Caco-2 (cell line): ENCODE data around the gene TUBG1. TPM values are rescaled to one million over a fixed set of nuclear protein-coding genes. Genes with fewer than 3 reads are reported as not detected.

Experiments
- BruUV-seq: library from RNA; stranded (reverse); fragments of 400-500 nt; replicated peaks from 2 replicates; lab custom pipeline; 2021; lab: Mats Ljungman, UMichigan
- CTCF ChIA-PET: fragments of 300-600 bp; sonication (Branson Sonifier 250); formaldehyde crosslinking; loops from one replicate; lab custom pipeline; 2022; ENCODE audit warnings: antibody characterized with exemption; lab: Charles Lee
- POLR2A ChIA-PET: fragments of 300-600 bp; sonication (Branson Sonifier 250); formaldehyde crosslinking; loops from one replicate; lab custom pipeline; 2022; ENCODE audit warnings: antibody characterized with exemption; lab: Charles Lee
- DNase-seq, 2 experiments: peaks; one replicate each; pipeline versions ENCODE4 v3.0.0 to v3.0.0-alpha.2; 2020 to 2022
- H3K27me3 ChIP-seq: replicated peaks from 2 replicates; pipeline ENCODE4 v1.6.0; 2011; ENCODE audit warnings: low read length; ENCODE audit not compliant: control insufficient read depth, insufficient read depth
- H3K36me3 ChIP-seq: 2 replicates; pipeline ENCODE4 v1.5.1; 2011; ENCODE audit warnings: low read length; ENCODE audit not compliant: control insufficient read depth, insufficient read depth
- H3K4me1 ChIP-seq: fragments of 250-450 bp; sonication (Bioruptor Pico); 2 replicates; pipeline ENCODE4 v1.5.1; 2020; ENCODE audit warnings: mild to moderate bottlenecking
- H3K4me3 ChIP-seq: 2 replicates; pipeline ENCODE4 v1.5.1; 2011; ENCODE audit warnings: low read depth, mild to moderate bottlenecking, control low read depth, low read length
- H3K9me3 ChIP-seq: fragments of 250-450 bp; sonication (Bioruptor Pico); 2 replicates; pipeline ENCODE4 v1.5.1; 2020; ENCODE audit warnings: mild to moderate bottlenecking, moderate library complexity
- H3K27ac Mint-ChIP-seq: one replicate; pipeline ENCODE4 v1.8.0; 2022; ENCODE audit warnings: mixed read lengths; ENCODE audit not compliant: unreplicated experiment
- H3K27me3 Mint-ChIP-seq: one replicate; pipeline ENCODE4 v1.8.0; 2022; ENCODE audit warnings: mixed read lengths; ENCODE audit not compliant: insufficient read depth, unreplicated experiment
- H3K36me3 Mint-ChIP-seq: one replicate; pipeline ENCODE4 v1.8.0; 2022; ENCODE audit warnings: mild to moderate bottlenecking, mixed read lengths; ENCODE audit not compliant: insufficient read depth, unreplicated experiment
- H3K4me1 Mint-ChIP-seq: one replicate; pipeline ENCODE4 v1.8.0; 2022; ENCODE audit warnings: low read depth, mixed read lengths; ENCODE audit not compliant: unreplicated experiment
- H3K4me3 Mint-ChIP-seq: one replicate; pipeline ENCODE4 v1.8.0; 2022; ENCODE audit warnings: mild to moderate bottlenecking, moderate library complexity, mixed read lengths; ENCODE audit not compliant: unreplicated experiment
- H3K9me3 Mint-ChIP-seq: one replicate; pipeline ENCODE4 v1.8.0; 2022; ENCODE audit warnings: mixed read lengths; ENCODE audit not compliant: unreplicated experiment
- CTCF ChIP-seq, 2 experiments: fragments of 200-600 bp in 1 of 2; IDR thresholded peaks; 1 replicate in 1 of 2; 2 replicates in 1 of 2; pipeline versions ENCODE4 v1.5.1 to v1.8.0; 2011 to 2022; ENCODE audit warnings: antibody characterized with exemption in 1 of 2, control low read depth in 1 of 2, inconsistent platforms in 1 of 2, low read depth in 1 of 2, low read length in 1 of 2, mild to moderate bottlenecking in 1 of 2, moderate library complexity in 1 of 2; ENCODE audit not compliant: insufficient read depth in 1 of 2, severe bottlenecking in 1 of 2, unreplicated experiment in 1 of 2
- intact Hi-C: fragments of 100-400 bp; cut with micrococcal nuclease; formaldehyde crosslinking; loops from one replicate; pipeline ENCODE4 v1.10.0; 2022; ENCODE audit not compliant: unreplicated experiment
- total RNA-seq: library from RNA; stranded (reverse); gene quantifications from 2 replicates; pipeline ENCODE4 v1.2.3, GENCODE V29; 2022

The TUBG1 gene
- total RNA-seq, 1 experiment from 2014 or later = 108 TPM

DNA sequence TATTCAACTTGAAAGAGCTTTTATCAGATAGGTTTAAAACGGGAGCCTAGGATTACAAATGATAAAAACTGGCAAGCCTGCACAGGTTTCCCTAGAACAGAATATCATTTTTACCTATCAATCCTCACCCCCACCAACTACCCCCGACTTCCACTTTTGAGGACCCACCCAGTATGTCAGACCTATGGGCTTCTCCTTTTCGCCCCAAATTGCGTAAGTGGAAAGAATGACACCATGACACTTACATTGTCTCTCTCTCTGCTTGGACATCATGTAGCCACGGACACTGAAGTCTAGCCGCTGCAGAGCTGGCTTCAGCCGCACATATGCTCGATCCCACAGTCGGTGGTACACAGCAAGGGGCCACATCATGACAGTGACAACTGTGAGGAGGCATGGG, 24.6 kb upstream of the TUBG1 start:
- H3K36me3 Mint-ChIP-seq = peaks cover 67% of the 10 kb centered on the region
- no TSS peak for BruUV-seq
- CTCF ChIA-PET = no interaction called here

GRCh38 chr17:42585353-42585752, 24.1 kb upstream of the TUBG1 start:
- no TSS peak for BruUV-seq
- Mint-ChIP-seq H3K27ac (no peak overlapping the region), H3K4me3 (no peak overlapping the region), H3K9me3 (no peaks in the 10 kb centered on the region), H3K36me3 (peaks cover 67% of the 10 kb centered on the region), H3K27me3 (no peaks in the 10 kb centered on the region), H3K4me1 (no peaks in the 10 kb centered on the region)
- TF ChIP-seq CTCF (IDR thresholded peaks at IDR 0.05; ENCODE audit: insufficient read depth in 1 of 2, low read depth in 1 of 2, low read length in 1 of 2, severe bottlenecking in 1 of 2, unreplicated experiment in 1 of 2) = no peak
- ChIA-PET CTCF (no interaction called here), POLR2A (interaction anchor here (0.6 kb wide), 1 partner anchor 38 kb away, joined by 7 read pairs; no protein-coding TSS in a partner anchor)
- Histone ChIP-seq H3K36me3 (peaks cover 2% of the 10 kb centered on the region), H3K27me3 (no peaks in the 10 kb centered on the region), H3K4me3 (no peak overlapping the region), H3K9me3 (no peaks in the 10 kb centered on the region), H3K4me1 (no peaks in the 10 kb centered on the region)
- no peak for DNase-seq
- intact Hi-C loops = no loop called here

More for the DNA sequence above, 24.6 kb upstream of the TUBG1 start:
- Mint-ChIP-seq H3K9me3 (no peaks in the 10 kb centered on the region), H3K27ac (no peak overlapping the region), H3K4me3 (no peak overlapping the region), H3K4me1 (no peaks in the 10 kb centered on the region), H3K27me3 (no peaks in the 10 kb centered on the region)
- peaks cover 2% of the 10 kb centered on the region for H3K36me3 ChIP-seq
- intact Hi-C loops = no loop called here
- TF ChIP-seq CTCF (IDR thresholded peaks at IDR 0.05; ENCODE audit: insufficient read depth in 1 of 2, low read depth in 1 of 2, low read length in 1 of 2, severe bottlenecking in 1 of 2, unreplicated experiment in 1 of 2) = no peak
- POLR2A ChIA-PET = interaction anchor here (0.6 kb wide), 1 partner anchor 38 kb away, joined by 7 read pairs; no protein-coding TSS in a partner anchor
- no peaks in the 10 kb centered on the region for H3K9me3 ChIP-seq
- no peak for DNase-seq
- no peaks in the 10 kb centered on the region for H3K27me3 ChIP-seq
- H3K4me1 ChIP-seq = no peaks in the 10 kb centered on the region
- H3K4me3 ChIP-seq = no peak overlapping the region

- Histone ChIP-seq H3K9me3 (no peaks in the 10 kb centered on the region), H3K4me3 (no peak overlapping the region), H3K36me3 (peaks cover 2% of the 10 kb centered on the region), H3K27me3 (no peaks in the 10 kb centered on the region), H3K4me1 (no peaks in the 10 kb centered on the region)
- Mint-ChIP-seq H3K4me3 (no peak overlapping the region), H3K4me1 (no peaks in the 10 kb centered on the region), H3K9me3 (no peaks in the 10 kb centered on the region), H3K27ac (no peak overlapping the region), H3K36me3 (peaks cover 71% of the 10 kb centered on the region), H3K27me3 (no peaks in the 10 kb centered on the region)
- intact Hi-C loops = no loop called here
- ChIA-PET POLR2A (interaction anchor here (0.6 kb wide), 1 partner anchor 267 kb away, joined by 3 read pairs; no protein-coding TSS in a partner anchor), CTCF (interaction anchor here (1.5 kb wide), 1 partner anchor 8 kb away, joined by 5 read pairs; no protein-coding TSS in a partner anchor)
- BruUV-seq = no TSS peak
- TF ChIP-seq CTCF (IDR thresholded peaks at IDR 0.05; ENCODE audit: insufficient read depth in 1 of 2, low read depth in 1 of 2, low read length in 1 of 2, severe bottlenecking in 1 of 2, unreplicated experiment in 1 of 2) = no peak
- no peak for DNase-seq
Measured at GRCh38 chr17:42586514-42587230, 22.8 kb upstream of the TUBG1 start.
